RWPE1 (cell line): ENCODE results near the gene M6PR.

ENCODE experiments used
- CTCF ChIA-PET: fragments of 350-600 bp; sonication (Branson Sonifier 250); formaldehyde crosslinking; extraction: SDS; loops from one replicate; lab custom pipeline; 2021; lab: Yijun Ruan, JAX
- POLR2A ChIA-PET: fragments of 400-600 bp; formaldehyde crosslinking; extraction: SDS; loops from one replicate; lab custom pipeline; 2020; ENCODE audit warnings: antibody characterized with exemption; ENCODE audit not compliant: low non-redundant PET; lab: Yijun Ruan, JAX
- DNase-seq: peaks from one replicate; pipeline ENCODE4 v3.0.0; 2012; ENCODE audit warnings: low spot score
- H3K27ac ChIP-seq: fragments of 450-650 bp; 2 replicates; pipeline ENCODE4 v1.5.1; 2017
- CTCF ChIP-seq: fragments of 450-650 bp; conservative IDR thresholded peaks from 2 replicates; pipeline ENCODE4 v1.5.1; 2017; ENCODE audit warnings: low read depth, mild to moderate bottlenecking

M6PR gene

GRCh38 chr12:8989413-8989812 is 40.0 kb upstream of the M6PR start, which contains the start of gene KLRG1:
TSS of gene KLRG1 (plus strand) at chr12:8989546. CDS start at chr12:8989636, 90 bp downstream.
- H3K27ac ChIP-seq = no peak within 1 kb of the TSS
- no peak for DNase-seq
- no peak for TF ChIP-seq CTCF
- POLR2A ChIA-PET = no interaction called here
- CTCF ChIA-PET = no interaction called here

- DNase-seq = no peak
- H3K27ac ChIP-seq = no peak overlapping the region
- ChIA-PET CTCF (no interaction called here), POLR2A (no interaction called here)
- no peak for TF ChIP-seq CTCF
Observed at GRCh38 chr12:8987685-8988084, 38.2 kb upstream of the M6PR start.

GRCh38 chr12:8987163-8987562 is 37.7 kb upstream of the M6PR start:
- CTCF ChIA-PET = no interaction called here
- no peak for DNase-seq
- no peak overlapping the region for H3K27ac ChIP-seq
- no peak for TF ChIP-seq CTCF
- POLR2A ChIA-PET = no interaction called here

GRCh38 chr12:8985213-8985754 is 35.8 kb upstream of the M6PR start:
- POLR2A ChIA-PET = no interaction called here
- DNase-seq = no peak
- CTCF ChIA-PET = no interaction called here
- no peak for TF ChIP-seq CTCF
- H3K27ac ChIP-seq = no peak overlapping the region

- ChIA-PET POLR2A (no interaction called here), CTCF (no interaction called here)
- TF ChIP-seq CTCF = no peak
- H3K27ac ChIP-seq = no peak overlapping the region
- no peak for DNase-seq
Observed at GRCh38 chr12:8980137-8980536, 30.7 kb upstream of the M6PR start.

- POLR2A ChIA-PET = no interaction called here
Observed at GRCh38 chr12:8970432-8970831, 21.0 kb upstream of the M6PR start.

More at GRCh38 chr12:8970432-8970831, 21.0 kb upstream of the M6PR start:
- no peak overlapping the region for H3K27ac ChIP-seq
- CTCF ChIA-PET = no interaction called here
- no peak for TF ChIP-seq CTCF
- no peak for DNase-seq
